Measurements from ENCODE around the gene MYBPC2.

DNA sequence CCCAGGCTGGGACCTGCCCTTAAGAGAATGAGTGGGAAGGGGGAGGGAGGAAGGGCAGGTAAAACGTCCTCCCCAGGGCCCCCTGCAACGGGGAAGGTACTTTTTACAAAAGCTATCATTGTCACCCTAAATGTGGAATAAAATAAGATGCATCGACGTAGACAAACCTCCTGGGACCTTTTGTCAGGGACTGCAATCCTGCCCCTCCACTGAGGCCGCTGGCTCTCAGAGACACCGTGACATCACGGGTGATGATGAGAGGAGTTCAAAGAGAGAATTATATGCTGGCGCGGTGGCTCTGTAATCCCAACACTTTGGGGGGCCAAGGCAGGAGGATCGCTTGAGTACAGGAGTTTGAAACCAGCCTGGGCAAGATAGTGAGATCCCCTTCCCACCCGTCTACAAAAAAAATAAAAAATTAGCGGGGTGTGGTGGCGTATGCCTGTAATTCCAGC is 1.8 kb upstream of the MYBPC2 start:
- TF ChIP-seq, protein P1, sequence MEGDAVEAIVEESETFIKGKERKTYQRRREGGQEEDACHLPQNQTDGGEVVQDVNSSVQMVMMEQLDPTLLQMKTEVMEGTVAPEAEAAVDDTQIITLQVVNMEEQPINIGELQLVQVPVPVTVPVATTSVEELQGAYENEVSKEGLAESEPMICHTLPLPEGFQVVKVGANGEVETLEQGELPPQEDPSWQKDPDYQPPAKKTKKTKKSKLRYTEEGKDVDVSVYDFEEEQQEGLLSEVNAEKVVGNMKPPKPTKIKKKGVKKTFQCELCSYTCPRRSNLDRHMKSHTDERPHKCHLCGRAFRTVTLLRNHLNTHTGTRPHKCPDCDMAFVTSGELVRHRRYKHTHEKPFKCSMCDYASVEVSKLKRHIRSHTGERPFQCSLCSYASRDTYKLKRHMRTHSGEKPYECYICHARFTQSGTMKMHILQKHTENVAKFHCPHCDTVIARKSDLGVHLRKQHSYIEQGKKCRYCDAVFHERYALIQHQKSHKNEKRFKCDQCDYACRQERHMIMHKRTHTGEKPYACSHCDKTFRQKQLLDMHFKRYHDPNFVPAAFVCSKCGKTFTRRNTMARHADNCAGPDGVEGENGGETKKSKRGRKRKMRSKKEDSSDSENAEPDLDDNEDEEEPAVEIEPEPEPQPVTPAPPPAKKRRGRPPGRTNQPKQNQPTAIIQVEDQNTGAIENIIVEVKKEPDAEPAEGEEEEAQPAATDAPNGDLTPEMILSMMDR (IDR thresholded peaks at IDR 0.05), result no peak
- TF ChIP-seq POLR2A (IDR thresholded peaks at IDR 0.05), result no peak

Data from lower leg skin (tissue), 3 donors.